HG02852 (cell line): Measurements from ENCODE around the gene RAN.
A peak's percentile ranks its signal among the peaks of the same experiment; 100 is the strongest.
"Not testable (repeated sequence)": the region's sequence is repeated elsewhere in the genome, so short reads cannot be mapped to it uniquely, and the experiment has no call there.

Source experiments
- ATAC-seq: cut with Tn5 transposase; IDR thresholded peaks from one replicate; pipeline ENCODE4 v1.9.1; 2021; ENCODE audit warnings: mild to moderate bottlenecking, moderate library complexity; ENCODE audit not compliant: unreplicated experiment

Gene RAN

DNA sequence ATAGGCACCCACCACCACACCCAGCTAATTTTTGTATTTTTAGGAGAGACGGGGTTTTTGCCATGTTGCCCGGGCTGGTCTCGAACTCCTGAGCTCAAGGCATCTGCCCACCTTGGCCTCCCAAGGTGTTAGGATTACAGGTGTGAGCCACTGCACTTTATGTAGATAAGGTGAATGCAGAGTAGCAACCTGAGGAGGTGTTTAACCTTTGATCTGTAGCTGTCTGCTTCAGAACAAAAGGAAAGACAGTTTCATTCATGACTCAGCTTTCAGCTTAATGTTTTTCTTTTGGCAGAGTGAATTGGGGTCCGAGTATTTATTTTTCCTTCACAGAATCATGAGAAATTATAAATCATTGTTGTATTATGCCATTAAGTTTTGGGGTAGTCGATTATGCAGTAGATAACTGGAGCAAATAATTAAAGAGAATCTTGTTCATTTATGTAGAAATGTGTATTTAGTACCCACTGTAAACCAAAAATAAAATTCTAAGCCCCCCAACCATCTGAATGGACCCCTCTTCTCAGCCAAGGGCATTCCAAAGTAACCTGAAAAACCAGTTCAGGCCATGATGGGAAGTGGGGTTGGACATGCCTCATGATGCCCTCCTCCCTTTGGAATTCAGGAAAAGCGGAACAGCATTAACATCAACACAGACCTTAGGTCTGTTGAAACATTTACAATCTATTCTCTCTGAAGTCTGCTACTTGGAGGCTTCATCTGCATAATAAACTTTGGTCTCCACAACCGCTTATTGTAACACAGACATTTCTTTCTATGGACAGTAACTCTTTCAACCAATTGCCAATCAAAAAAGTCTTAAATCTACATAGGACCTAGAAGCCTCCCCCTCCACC is 22.1 kb upstream of the RAN start:
- no peak for ATAC-seq

DNA sequence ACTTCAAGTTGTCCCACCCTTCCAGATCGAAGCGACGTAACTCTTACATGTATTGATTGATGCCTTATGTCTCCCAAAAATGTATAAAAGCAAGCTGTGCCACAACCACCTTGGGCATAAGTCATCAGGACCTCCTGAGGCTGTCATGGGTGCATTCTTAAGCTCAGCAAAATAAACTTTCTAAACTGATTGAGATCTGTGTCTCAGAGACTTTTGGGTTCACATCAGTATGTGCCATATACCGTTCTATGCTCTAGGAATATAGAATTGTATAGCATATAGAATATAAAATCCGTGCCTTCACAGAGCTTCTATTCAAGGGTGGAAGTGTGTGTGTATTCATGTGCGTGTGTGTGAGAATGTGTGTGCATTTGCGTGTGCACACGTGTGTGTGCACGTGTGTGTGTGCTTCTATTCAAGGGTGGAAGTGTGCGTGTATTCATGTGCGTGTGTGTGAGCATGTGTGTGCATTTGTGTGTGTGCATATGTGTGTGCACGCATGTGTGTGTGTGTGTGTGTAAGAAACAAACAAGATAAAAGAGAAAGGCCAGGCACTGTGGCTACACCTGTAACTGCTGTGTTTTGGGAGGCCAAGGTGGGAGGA is 21.3 kb upstream of the RAN start:
- ATAC-seq: no peak

DNA sequence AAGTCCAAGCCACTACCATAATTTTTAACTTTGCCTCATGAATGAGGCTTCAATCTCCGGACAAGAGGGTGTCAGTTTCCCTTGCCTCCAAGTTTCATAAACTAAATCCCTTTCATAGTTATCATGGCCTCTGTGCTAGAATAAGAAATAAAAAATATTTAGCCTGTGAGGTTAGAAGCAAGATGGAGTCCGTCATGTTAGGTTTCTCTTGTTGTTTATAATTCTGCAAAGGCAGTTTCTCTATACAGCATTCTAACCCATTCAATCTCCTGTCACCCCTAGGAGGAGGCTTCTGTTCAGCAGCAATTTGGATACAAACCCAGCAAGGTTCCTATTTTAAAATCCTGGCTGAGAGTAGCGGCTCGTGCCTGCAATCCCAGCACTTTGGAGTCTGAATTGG is 15.8 kb upstream of the RAN start:
- no peak for ATAC-seq

DNA sequence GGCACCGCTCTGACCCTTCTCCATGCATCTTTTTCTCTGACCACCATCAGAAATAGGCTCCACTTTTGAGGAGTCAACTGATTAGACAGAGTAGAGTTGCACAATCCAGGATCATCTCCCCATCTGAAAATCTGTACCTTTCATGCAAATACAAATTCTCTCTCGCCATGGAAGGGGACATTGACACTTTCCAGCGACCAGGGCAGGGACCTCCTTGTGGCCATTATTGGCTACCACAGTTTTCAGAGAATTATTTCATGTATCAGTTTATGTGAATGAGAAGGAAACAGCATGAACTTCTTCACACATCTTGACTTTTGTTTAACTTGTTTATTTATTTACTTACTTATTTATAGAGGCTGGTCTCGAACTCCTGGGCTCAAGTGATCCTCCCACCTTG is 13.8 kb upstream of the RAN start:
- no peak for ATAC-seq

DNA sequence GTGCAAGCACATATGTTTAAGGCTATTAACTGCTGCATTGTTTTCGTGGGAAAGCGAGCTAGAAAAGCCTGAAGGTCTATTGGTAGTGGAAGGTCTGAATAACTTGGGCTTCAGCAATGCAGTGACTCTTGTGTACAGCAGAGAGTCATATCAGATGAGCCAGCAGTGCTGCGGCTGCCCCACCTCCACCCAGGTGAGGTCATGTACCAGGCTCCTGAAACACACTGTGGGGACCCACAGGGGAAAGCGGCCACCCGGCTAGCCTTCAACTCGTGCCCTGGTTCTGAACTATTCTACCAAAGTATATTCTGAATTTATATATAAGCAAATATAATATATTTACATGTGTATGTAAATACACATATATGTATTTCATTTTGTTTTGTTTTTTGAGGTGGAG is 12.7 kb upstream of the RAN start:
- no peak for ATAC-seq

DNA sequence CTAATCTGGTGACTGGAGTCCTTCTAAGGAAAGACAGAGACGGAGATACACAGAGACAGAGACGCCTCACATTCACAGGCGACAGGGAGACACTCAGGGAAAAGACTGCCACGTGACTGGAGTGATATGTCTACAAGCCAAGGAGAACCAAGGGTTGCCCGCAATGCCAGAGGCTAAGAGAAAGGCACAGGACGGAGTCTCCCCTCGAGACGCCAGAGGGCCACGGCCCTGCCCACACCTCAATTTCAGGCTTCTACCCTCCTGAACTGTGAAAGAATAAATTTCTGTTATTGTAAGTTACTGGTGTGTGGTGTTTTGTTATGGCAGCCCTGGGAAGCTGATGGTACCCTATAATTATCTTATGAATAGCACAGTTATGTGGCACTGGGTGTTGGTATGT is 11.6 kb upstream of the RAN start:
- ATAC-seq: no peak

DNA sequence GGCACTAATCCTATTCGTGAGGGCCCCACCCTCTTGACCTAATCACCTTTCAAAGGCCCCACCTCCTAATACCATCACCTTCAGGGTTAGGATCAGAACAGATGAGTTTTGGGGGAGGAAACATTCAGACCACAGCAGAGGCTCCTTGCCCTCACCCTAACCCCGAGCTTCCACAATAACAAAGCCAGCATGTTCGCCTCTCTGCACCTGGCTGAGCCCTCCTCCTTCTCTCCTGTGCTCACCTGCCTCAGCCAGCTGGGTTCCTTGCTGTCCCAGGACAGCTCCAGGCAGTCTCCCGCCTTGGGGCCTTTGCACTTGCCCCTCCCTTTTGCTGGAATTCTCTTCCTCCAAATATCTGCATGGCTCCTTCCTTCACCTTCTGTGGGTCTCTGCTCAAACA is 9.7 kb upstream of the RAN start:
- ATAC-seq: no peak

DNA sequence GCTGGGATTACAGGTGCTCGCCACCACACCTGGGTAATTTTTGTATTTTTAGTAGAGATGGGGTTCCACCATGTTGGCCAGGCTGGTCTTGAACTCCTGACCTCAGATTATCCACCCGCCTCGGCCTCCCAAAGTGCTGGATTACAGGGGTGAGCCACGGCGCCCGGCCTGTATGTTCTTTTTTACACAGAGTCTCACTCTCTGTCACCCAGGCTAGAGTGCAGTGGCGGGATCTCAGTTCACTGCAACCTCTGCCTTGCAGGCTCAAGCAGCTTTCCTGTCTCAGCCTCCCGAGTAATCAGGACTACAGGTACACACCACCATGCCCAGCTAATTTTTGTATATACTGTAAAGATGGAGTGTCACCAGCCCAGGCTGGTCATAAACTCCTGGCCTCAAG is 9.1 kb upstream of the RAN start:
- ATAC-seq: not testable (repeated sequence)

DNA sequence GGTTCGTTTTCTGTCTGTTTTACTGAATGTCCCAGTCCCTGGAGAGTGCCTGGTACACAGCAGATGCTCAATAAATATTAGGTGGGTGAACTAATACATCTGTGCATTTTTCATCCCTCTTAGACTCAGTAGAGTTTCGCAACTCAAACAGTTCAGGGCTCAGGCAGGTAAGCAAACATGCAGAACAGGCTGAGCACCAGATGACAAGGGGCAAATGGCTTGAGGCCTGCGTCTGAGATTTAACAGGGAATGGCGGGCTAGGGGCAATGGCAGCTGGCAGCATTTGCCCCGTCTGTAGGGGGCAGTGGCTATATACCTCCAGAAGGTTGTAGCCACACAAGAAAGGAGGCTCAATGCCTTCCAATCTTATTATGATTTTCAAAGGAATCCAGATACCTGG is 8.6 kb upstream of the RAN start:
- no peak for ATAC-seq

DNA sequence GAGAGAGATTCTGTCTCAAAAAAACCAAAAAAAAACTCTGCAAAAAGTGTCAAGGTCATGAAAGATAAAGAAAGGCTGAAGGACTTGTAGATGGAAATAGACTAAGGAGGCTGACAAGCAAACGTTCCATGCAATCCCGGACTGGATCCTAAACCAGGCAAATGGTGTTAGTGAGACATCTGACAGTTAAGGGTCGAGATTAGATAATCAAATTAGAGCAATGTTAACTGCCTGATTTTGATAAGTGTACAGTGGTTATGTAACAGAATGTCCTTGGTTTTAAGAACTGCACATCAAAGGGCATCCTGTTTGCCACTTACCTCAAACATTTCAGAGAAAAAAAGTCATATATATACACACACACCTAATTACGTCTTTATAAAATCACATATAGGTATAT is 3.5 kb upstream of the RAN start:
- ATAC-seq: no peak

DNA sequence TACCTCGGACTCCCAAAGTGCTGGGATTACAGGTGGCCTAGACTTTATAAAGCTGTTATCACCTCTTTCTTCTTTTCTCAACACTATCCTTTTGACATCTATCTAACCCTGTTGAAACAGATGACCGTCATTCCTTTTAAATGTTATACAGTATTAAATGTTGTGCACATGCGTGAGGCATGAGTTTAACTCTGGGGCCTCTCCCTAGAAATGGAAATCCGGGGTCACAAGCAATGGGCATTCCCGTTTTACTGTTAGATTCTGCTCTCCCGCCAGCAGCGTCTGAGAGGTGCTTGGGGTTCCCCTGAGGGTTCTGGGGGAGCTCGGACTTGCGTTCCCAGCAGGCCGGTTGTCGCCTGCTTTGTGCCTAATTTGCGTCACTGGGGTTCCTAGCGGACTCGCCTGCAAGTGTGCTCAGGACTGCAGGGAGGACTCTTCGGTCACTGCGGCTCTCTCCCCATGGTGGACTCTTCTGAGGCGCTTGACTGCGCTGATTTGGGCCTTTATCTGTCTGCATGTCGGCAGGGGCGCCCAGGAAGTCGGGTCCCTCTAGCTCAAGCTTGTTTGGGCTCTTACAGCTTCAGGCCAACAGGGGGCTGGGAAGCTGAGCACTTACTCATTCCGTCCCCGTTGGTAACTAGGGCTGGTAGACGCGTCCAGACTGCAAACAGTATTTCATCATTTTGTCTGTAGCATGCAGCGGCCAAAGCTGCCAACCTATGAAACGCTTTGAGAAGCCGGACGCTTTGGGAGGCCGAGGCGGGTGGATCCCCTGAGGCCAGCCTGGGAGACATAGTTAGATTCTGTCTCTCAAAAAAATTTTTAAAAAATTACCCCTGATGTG is 1.2 kb upstream of the RAN start:
- peak; percentile 62 for ATAC-seq

DNA sequence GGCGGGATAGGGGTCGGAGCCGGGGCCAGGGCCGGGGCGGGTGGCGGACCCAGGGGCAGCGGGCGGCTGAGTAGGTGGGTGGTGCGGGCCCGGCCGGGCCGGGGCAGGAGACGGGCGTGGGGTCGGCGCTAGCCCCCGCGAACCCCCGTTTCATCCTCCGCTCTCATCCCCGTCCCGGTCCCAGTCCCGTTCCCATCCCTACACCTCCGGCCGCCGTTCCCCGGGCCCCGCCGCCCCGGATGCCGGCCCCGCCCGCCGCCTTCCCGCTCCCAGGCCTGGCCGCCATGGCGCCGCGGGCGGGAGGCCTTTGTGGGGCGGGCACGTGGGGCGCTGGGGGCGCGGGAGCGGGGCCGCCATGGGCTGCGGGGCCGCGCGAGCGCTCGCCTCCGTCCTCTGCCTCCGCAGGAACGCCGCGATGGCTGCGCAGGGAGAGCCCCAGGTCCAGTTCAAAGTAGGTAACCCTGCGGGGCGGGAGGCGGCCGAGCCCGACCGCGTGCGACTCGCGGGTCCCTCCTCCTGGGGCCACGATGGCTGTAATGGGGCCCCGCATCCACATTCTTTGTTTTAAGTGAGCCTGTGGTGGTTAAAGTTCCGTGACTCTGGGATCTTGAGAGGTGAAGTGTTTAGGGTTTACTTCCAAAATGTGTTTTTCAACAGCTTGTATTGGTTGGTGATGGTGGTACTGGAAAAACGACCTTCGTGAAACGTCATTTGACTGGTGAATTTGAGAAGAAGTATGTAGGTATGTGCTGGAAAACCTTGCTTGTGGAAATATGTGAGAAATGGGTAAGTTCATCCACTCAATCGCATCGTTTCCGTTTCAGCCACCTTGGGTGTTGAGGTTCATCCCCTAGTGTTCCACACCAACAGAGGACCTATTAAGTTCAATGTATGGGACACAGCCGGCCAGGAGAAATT is 572 bp downstream of the RAN start:
- peak; percentile 30 for ATAC-seq

DNA sequence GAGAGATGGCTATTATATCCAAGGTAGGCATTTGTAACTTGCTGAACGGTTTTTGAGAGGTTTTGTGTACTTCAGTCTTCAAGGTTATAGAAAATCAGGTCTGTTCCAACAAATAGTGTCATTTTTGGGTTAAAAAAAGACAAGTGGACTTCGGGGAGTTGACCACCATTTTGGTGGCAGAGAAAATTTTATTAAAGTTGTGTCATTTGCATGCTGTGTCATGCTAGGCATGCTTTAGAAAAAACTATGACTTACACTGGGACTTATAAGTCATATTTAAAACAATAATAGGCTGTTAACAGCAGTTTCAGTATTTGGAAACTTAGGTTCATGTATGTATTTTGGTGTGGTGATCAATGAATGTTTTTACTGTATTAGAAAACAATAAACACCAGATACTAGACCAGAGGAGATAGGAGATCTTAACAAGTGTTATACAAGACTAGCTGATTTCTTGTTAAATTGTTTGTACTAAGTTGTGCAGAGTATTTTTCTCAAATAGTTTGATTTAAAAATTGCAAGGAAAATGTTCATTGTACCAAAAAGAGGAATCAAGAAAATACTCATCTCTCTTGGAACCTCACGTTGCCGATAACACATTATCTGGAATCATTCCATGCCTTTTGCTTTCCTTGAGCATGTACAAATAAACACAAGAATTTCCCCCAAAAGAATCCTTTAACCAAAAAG is 1.4 kb downstream of the RAN start:
- ATAC-seq: no peak

DNA sequence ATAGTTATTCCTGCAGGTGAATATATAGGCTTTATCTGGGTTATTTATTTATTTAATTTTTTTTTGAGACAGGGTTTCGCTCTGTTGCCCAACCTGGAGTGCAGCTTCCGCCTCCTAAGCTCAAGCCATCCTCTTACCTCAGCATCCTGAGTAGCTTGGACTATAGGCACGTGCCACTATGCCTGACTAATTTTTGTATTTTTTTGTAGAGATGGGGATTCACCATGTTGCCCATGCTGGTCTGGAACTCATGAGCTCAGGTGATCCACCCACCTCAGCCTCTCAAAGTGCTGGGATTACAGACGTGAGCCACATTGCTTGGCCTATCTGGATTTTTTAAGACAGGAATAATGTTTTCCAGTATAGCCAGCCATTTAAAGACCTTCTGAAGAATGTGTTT is 2.0 kb downstream of the RAN start:
- ATAC-seq: no peak

DNA sequence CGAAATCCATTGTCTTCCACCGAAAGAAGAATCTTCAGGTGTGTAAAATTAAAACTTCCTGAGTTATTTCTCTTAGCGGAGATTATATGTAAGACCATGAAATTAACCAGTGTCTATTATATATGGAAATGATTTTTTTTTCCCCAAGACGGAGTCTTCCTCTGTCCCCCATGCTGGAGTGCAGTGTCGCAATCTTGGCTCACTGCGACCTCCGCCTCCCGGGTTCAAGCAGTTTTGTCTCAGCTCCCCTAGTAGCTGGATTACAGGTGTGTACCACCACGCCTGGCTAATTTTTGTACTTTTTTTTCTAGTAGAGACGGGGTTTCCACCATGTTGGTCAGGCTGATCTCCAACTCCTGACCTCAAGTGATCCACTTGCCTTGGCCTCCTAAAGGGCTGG is 2.8 kb downstream of the RAN start:
- ATAC-seq: no peak

DNA sequence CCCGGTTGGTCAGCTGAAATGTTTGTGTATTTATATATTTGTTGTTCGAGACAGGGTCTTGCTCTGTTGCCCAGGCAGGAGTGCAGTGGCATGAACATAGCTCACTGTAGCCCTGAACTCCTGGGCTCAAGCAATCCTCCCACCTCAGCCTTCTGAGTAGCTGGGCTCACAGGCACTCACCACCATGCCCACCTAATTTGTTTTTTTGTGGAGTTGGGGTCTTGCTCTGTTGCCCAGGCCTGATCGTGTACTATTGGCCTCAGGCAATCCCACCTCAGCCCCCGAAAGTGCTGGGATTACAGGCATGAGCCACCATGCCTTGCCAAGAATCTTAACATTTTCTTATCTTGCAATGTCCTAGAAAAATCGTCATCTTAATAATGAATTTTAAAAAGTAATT is 3.3 kb downstream of the RAN start:
- no peak for ATAC-seq

DNA sequence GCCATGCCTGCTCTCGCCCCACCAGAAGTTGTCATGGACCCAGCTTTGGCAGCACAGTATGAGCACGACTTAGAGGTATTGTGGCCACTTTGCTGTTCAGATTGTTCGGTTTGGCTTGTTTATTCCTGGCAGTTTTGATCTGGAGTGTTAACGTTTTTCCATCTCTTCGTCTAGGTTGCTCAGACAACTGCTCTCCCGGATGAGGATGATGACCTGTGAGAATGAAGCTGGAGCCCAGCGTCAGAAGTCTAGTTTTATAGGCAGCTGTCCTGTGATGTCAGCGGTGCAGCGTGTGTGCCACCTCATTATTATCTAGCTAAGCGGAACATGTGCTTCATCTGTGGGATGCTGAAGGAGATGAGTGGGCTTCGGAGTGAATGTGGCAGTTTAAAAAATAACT is 3.8 kb downstream of the RAN start:
- ATAC-seq: not testable (repeated sequence)

DNA sequence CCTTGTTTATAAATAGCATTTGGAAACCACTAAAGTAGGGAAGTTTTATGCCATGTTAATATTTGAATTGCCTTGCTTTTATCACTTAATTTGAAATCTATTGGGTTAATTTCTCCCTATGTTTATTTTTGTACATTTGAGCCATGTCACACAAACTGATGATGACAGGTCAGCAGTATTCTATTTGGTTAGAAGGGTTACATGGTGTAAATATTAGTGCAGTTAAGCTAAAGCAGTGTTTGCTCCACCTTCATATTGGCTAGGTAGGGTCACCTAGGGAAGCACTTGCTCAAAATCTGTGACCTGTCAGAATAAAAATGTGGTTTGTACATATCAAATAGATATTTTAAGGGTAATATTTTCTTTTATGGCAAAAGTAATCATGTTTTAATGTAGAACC is 4.4 kb downstream of the RAN start:
- ATAC-seq: no peak

DNA sequence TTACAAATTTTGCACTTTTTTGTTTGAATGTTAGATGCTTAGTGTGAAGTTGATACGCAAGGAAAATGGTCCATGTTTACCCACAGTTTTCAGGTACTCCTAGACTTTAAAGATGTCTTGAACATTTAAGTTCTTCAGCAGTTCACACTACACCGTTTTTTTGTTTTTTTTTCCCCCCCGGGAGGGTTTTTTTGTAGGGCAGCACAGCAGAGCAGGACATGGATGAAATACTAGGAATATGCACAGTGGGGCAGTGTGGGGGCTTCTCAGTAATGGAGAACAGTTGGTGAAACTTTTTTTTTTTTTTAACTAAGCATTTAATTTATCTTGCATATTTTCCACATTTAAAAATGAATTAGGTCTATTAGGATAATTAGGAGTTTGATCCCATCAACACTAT is 4.9 kb downstream of the RAN start:
- ATAC-seq: no peak

DNA sequence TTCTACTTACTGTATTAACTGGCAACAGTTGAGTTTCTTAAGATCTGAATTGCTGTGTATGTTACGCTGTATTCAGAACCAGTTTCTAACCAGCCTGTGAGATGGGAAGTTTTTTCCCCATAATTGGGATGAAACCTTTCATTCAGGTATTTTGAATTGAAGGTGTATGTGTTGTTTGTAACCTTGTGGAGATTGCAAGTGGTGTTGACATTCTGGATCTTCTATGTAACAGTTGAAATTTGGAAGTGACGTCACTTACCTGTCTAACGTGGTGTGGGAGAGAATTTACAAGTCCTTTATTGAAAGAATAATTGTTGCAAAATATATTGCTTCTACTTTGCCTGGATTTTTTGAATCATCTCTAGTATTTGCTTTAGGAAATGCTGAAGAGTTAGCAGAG is 5.5 kb downstream of the RAN start:
- ATAC-seq: no peak
